Tibial nerve (tissue), 4 donors: ENCODE results near the gene FMO2. TPM values are rescaled to one million over a fixed set of nuclear protein-coding genes. Genes with fewer than 3 reads are reported as not detected.

Experiments
- DNase-seq, 2 donors: peaks; one replicate each; pipeline ENCODE4 v3.0.0-alpha.2; 2019; ENCODE audit warnings: low spot score in 2 of 2
- H3K27ac ChIP-seq, 4 donors: fragments of 200-600 bp; sonication (generic) in 3 of 4; one replicate each; pipeline ENCODE4 v1.5.1; 2017 to 2019; ENCODE audit warnings: mild to moderate bottlenecking in 1 of 4
- H3K27me3 ChIP-seq, 2 donors: fragments of 200-600 bp; sonication (generic) in 1 of 2; one replicate each; pipeline versions ENCODE4 v1.5.1 to v1.6.0; 2017 to 2019
- H3K36me3 ChIP-seq, 3 donors: fragments of 200-600 bp; sonication (generic); one replicate each; pipeline ENCODE4 v1.5.1; 2018 to 2019
- H3K4me1 ChIP-seq, 4 donors: fragments of 200-600 bp; sonication (generic) in 3 of 4; one replicate each; pipeline ENCODE4 v1.5.1; 2017 to 2019
- H3K4me3 ChIP-seq, 4 donors: fragments of 200-600 bp; sonication (generic) in 3 of 4; one replicate each; pipeline ENCODE4 v1.5.1; 2017 to 2019; ENCODE audit warnings: mild to moderate bottlenecking in 1 of 4, moderate library complexity in 1 of 4
- H3K9me3 ChIP-seq, 4 donors: fragments of 200-600 bp; sonication (generic) in 3 of 4; one replicate each; pipeline ENCODE4 v1.5.1; 2017 to 2019
- CTCF ChIP-seq, 5 experiments: fragments of 200-600 bp in 3 of 5; fragments of 450-650 bp in 2 of 5; sonication (generic) in 3 of 5; IDR thresholded peaks; one replicate each; pipeline ENCODE4 v1.5.1; 2016 to 2019; ENCODE audit warnings: antibody characterized with exemption in 5 of 5, mild to moderate bottlenecking in 3 of 5, moderate library complexity in 2 of 5
- EP300 ChIP-seq, 2 donors: sonication (generic); formaldehyde crosslinking; IDR thresholded peaks; one replicate each; pipeline ENCODE4 v1.6.1; 2017; ENCODE audit warnings: antibody characterized with exemption in 2 of 2, mild to moderate bottlenecking in 1 of 2
- POLR2A ChIP-seq, 2 donors: fragments of 450-650 bp; IDR thresholded peaks; one replicate each; pipeline ENCODE4 v1.6.1; 2017; ENCODE audit warnings: antibody characterized with exemption in 2 of 2, mild to moderate bottlenecking in 2 of 2, moderate library complexity in 2 of 2
- WGBS, 2 donors: methylation state at CpG; one replicate each; pipeline ENCODE4 v1.1.5; 2018; 5-methylcytosine and 5-hydroxymethylcytosine counted together
- total RNA-seq, 4 donors: library from RNA; depleted of rRNA; stranded (reverse); fragments of >200 nt; gene quantifications; one replicate each; pipeline ENCODE4 v1.1.0, GENCODE V29; 2016

The FMO2 gene
- total RNA-seq, 4 donors from 2014 or later: 25.7 to 36.6 (median 33.7) TPM

- no peak overlapping the region for H3K27ac ChIP-seq
- TF ChIP-seq POLR2A (IDR thresholded peaks at IDR 0.05): no peak
- no peak for TF ChIP-seq EP300 (IDR thresholded peaks at IDR 0.05)
- TF ChIP-seq CTCF (IDR thresholded peaks at IDR 0.05): no peak
Observed at GRCh38 chr1:171212607-171213351, 27.7 kb downstream of the FMO2 start.

GRCh38 chr1:171213559-171214454, 28.7 kb downstream of the FMO2 start:
- H3K27me3 ChIP-seq: no peaks in the 10 kb centered on the region
- no peak overlapping the region for H3K27ac ChIP-seq
- H3K4me3 ChIP-seq: no peak overlapping the region
- H3K4me1 ChIP-seq: peaks cover 0 to 14% (median 1%) of the 10 kb centered on the region in 4 donors
- WGBS, 2 donors: 68 to 69% methylated on average over 12 of the region's 12 CpGs
- H3K9me3 ChIP-seq: no peaks in the 10 kb centered on the region
- H3K36me3 ChIP-seq: no peaks in the 10 kb centered on the region
- no peak for TF ChIP-seq EP300 (IDR thresholded peaks at IDR 0.05)
- no peak for TF ChIP-seq CTCF (IDR thresholded peaks at IDR 0.05)
- no peak for TF ChIP-seq POLR2A (IDR thresholded peaks at IDR 0.05)
- no peak for DNase-seq

More at GRCh38 chr1:171212607-171213351, 27.7 kb downstream of the FMO2 start:
- no peaks in the 10 kb centered on the region for H3K9me3 ChIP-seq
- H3K27me3 ChIP-seq: no peaks in the 10 kb centered on the region
- 84 to 86% methylated on average over 3 of the region's 3 CpGs for WGBS, 2 donors
- H3K4me3 ChIP-seq: no peak overlapping the region
- no peak for DNase-seq
- H3K4me1 ChIP-seq: peaks cover 0 to 10% (median 0%) of the 10 kb centered on the region in 4 donors
- H3K36me3 ChIP-seq: no peaks in the 10 kb centered on the region

- WGBS, 2 donors: 63 to 81% methylated on average over 9 of the region's 9 CpGs
- no peak overlapping the region for H3K4me3 ChIP-seq
- no peaks in the 10 kb centered on the region for H3K27me3 ChIP-seq
- TF ChIP-seq EP300 (IDR thresholded peaks at IDR 0.05): no peak
- no peak for TF ChIP-seq CTCF (IDR thresholded peaks at IDR 0.05)
- no peak overlapping the region for H3K27ac ChIP-seq
- no peak for DNase-seq
- no peaks in the 10 kb centered on the region for H3K9me3 ChIP-seq
- H3K4me1 ChIP-seq: peaks cover 0 to 38% (median 10%) of the 10 kb centered on the region in 4 donors
- no peaks in the 10 kb centered on the region for H3K36me3 ChIP-seq
Observed at GRCh38 chr1:171217658-171218443, 32.8 kb downstream of the FMO2 start.

- no peak for DNase-seq
- Histone ChIP-seq H3K36me3 (no peaks in the 10 kb centered on the region), H3K27me3 (no peaks in the 10 kb centered on the region), H3K4me3 (no peak overlapping the region), H3K4me1 (peaks cover 0 to 44% (median 10%) of the 10 kb centered on the region in 4 donors), H3K27ac (no peak overlapping the region), H3K9me3 (no peaks in the 10 kb centered on the region)
- TF ChIP-seq POLR2A (IDR thresholded peaks at IDR 0.05): no peak
- no peak for TF ChIP-seq CTCF (IDR thresholded peaks at IDR 0.05)
- no peak for TF ChIP-seq EP300 (IDR thresholded peaks at IDR 0.05)
- 2 to 55% methylated on average over 1 of the region's 1 CpG for WGBS, 2 donors
Observed at GRCh38 chr1:171218661-171219060, 33.6 kb downstream of the FMO2 start.
